ENCODE measurements around the gene SULT1A2.
"Not testable (repeated sequence)": the region's sequence is repeated elsewhere in the genome, so short reads cannot be mapped to it uniquely, and the experiment has no call there.

The SULT1A2 gene

GRCh38 chr16:28596840-28597691 lies at the start of gene SULT1A2:
SULT1A2 (minus strand) TSS chr16:28597050; CDS start chr16:28595930, 1,120 bp downstream.
- DNase-seq, result no peak

DNA sequence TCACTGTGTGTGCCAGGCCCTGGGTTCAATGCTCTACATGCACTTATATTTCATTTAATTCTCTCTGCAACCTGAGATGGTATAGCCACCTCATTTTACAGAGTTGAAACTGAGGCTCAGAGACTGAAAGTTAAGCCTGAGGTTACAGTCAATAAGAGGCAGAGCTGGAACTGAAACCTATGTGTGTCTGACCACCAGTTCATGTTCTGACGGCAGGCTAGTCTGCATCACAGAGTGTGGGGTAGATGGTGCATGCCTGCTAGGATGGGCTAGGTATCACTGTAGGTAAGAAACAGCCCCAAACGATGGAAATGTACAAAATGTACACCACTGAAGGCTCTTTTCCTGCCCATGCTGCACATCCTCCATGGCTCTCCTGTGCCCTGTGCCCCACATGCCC lies 43.1 kb upstream of the SULT1A2 start:
- not testable (repeated sequence) for DNase-seq

GRCh38 chr16:28638359-28638758 lies 41.5 kb upstream of the SULT1A2 start:
- not testable (repeated sequence) for DNase-seq

DNA sequence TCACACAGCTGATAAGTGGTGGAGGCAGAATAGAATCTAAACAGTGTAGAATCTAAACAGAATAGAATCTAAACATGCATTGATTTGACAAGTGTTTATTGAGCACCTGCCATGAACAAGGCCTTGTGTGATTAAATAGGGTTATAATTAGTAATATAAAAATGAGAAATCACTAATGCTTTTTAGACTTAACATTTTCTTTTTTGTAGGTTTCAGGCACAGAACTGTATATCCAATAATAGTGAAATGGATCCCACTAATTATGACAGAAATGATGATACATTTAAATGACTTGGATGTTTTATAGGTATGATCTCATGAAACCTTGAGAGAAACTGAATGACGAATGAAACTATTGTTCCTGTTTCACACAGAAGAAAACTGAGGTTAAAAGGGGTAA lies 40.9 kb upstream of the SULT1A2 start, which contains the start of gene NPIPB8:
TSS of gene NPIPB8 (plus strand) at position 301 of the 400 bp plus-strand sequence. CDS start 296 bp downstream, outside the sequence.
- DNase-seq, result not testable (repeated sequence)

DNA sequence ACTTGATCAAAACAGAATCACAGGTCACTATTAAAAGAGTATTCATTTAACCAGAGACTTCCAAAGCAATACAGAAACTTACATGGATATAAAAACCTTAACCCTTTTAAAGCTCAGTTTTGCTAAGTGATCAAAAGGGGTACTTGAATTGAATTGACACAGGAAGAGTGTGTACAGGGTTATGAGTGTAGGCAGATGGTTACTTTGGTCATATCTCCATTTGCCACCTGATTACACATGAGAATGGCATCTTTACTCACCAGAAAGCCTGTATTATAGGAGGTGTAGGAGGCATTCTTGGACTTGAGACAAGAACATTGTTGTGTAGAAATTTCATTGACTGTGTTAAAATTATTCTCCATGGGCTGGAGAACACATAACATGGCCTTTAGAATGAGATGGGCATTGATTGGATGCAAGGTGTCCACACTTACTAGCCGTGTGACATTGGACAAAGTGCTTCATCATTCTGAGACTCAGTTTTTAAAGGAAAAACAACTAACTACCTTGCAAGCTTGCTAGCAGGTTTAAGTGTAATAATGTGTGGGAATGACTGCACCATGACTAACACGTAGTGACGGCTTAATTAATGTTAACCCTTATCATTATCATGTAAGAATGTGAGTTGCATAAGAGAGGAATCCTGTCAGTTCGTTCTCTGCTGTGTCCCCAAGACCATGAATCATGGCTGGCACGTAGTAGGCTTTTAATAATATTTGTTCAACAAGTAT lies 39.4 kb upstream of the SULT1A2 start:
- DNase-seq, result not testable (repeated sequence)

DNA sequence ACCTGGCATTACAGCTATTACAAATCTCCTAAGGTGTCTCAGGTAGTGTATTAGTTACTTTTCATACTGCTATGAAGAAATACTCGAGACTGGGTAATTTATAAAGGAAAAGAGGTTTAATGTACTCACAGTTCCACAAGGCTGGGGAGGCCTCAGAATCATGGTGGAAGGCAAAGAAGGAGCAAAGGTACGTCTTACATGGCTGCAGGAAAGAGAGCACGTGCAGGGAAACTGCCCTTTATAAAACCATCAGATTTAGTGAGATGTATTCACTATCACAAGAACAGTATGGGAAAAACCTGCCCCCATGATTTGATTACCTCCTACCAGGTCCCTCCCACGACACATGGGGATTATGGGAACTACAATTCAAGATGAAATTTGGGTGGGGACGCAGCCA lies 34.1 kb upstream of the SULT1A2 start:
- DNase-seq, result not testable (repeated sequence)

DNA sequence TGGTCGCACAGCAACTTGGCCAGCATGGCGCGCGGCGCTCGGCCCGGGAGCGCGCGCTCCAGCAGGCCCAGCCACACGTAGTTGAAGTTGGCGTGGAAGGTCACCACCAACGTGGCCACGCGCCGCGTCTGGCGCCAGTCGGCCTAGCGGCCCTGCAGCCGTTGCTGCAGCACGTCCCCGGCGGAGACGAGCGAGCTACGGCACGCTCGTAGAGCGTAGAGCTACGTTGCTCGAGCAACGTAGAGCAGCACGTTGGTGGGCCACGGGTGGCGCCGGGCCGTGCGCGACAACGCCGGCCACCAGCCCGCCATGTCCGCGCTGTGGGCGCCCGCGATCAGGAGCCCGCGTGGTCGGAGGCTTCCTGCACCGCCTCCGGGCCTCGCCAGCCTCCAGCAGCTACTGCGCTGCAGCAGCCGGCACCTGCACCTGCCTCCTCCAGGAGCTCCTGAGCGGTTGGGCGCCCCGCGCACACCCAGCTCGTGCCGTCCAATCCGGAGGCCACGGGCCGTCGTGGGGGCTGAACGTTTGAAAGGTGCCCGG lies 26.4 kb upstream of the SULT1A2 start:
- peak; percentile 67 for DNase-seq

GRCh38 chr16:28622532-28623171 lies 25.8 kb upstream of the SULT1A2 start:
- not testable (repeated sequence) for DNase-seq

- no peak for DNase-seq
Measured at GRCh38 chr16:28621481-28622155, 24.8 kb upstream of the SULT1A2 start.

- not testable (repeated sequence) for DNase-seq
Measured at GRCh38 chr16:28620316-28620715, 23.5 kb upstream of the SULT1A2 start.

- DNase-seq, result no peak
Measured at GRCh38 chr16:28617874-28618273, 21.0 kb upstream of the SULT1A2 start.

DNA sequence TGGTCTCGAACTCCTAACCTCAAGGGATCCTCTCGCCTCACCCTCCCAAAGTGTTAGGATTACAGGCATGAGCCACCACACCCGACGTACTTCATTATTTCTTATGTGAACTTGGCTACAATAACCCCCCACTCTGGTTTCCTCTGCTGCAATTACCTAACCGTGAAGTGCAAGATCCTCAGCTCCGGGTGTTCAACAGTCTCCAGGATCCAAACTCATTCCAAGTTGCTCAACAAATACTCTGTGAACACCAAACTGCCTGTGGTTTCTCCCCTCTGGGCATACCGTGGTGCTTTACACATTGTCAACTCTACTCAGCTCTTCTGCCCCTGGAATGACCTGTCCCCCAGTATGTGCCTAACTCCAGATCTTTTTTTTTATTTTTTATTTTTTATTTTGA lies 19.8 kb upstream of the SULT1A2 start:
- DNase-seq, result no peak

- not testable (repeated sequence) for DNase-seq
Measured at GRCh38 chr16:28616224-28616577, 19.4 kb upstream of the SULT1A2 start.

DNA sequence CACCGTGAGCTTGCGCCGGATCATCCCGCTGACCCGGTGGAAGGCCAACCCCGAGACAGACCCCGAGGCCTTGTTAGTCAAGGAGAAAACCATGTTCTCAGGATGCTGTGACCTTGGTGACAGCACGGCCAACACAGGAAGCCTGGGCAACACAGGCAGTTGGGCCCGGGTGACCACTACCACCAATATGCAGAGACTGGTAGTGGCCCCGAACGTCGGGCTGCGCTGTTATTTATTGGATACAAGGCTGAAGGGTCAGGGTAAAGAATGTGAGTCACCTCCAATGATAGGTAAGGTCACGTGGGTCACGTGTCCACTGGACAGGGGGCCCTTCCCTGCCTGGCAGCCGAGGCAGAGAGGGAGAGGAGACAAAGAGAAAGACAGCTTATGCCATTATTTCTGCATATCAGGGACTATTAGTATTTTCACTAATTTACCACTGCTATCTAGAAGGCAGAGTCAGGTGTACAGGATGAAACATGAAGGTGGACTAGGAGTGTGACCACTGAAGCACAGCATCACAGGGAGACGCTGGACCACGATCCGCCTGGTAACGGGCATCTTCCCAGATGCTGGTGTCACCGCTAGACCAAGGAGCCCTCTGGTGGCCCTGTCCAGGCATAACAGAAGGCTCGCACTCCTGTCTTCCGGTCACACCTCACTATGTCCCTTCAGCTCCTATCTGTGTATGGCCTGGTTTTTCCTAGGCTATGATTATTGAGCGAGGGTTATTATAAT lies 18.8 kb upstream of the SULT1A2 start:
- DNase-seq, result peak; percentile 38

- DNase-seq, result not testable (repeated sequence)
Measured at GRCh38 chr16:28614561-28614960, 17.7 kb upstream of the SULT1A2 start.

- DNase-seq, result not testable (repeated sequence)
Measured at GRCh38 chr16:28613912-28614311, 17.1 kb upstream of the SULT1A2 start.

- not testable (repeated sequence) for DNase-seq
Measured at GRCh38 chr16:28612359-28613280, 15.8 kb upstream of the SULT1A2 start.

DNA sequence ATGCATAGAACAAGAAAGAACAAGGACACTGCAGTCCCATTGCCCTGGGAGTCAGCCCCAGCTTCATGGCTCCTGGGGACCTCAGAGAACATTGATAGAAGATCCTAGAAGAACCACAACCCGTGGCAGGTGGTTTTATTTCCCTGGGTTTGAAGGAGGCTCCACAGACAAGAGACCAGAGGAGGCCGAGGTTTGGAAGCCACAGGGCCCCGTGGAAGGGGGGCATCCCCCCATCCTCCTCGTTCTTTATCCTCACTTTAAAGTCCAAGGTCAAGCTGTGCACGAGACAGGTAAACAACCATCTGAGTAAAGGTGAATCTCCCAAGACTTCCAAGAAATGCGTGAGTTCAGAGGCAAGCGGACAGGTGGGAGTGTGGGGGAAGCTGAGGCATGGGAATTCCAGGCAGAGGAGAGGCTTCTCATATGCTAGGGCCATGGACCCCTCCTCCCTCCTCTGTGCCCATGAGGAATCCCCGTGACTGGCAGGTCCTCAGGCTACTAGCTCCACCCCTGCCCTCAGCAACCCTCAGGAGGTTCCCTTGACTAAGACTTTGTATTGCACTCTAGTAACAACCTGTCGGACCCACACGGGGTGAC lies 13.8 kb upstream of the SULT1A2 start:
- DNase-seq, result no peak

DNA sequence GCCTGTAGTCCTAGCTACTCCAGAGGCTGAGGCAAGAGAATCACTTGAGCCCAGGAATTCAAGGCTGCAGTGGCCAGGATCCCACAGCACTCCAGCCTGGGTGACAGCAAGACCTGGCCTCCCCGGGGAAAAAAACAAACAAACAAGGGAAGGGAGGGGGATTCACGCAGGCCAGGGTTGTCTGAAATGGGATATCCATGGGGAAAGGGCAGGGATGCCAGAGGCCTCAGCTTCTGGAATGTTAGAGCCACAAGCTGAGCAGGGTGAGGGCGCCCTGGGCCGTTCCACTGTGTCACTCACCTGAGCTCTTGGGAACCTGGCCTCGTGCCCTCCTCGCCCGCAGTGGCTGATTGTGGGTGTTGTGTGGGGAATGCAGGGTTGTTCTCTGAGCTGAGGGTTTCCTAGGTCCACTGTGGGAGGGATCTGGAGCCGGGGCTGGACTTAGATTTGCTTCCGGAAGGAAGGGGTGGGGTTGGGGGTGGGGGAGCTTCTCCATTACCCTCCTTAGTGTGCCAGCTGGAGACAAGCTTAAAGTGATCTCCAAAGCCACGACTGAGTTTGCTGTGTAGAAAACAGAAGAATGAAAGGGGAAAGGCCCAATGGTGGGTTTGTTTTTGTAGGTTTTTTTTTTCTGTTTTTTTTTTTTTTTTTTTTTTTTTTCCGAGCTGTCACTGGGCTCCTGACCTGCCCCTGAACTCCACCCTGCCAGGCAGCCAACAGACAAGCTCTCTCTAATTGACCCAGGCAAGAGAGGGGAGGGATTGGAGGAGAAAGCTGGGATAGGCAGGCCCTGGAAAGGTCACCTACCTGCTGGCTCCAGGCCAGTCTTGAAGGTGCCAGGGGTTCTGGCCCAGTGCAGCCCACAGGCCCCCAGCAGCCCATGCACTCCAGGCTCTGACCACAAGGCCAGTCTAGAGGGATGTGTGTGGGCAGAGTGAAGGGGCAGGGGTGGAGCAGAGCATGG lies 13.1 kb upstream of the SULT1A2 start, which contains the start of gene SULT1A1:
TSS of gene SULT1A1 (minus strand) at position 414 of the 964 bp plus-strand sequence. CDS start 1,189 bp downstream, outside the sequence.
- DNase-seq, result no peak
